HepG2 (cell line): ENCODE data around the gene DHRS12. TPM values are rescaled to one million over a fixed set of nuclear protein-coding genes. Genes with fewer than 3 reads are reported as not detected.
"Not testable (repeated sequence)": the region's sequence is repeated elsewhere in the genome, so short reads cannot be mapped to it uniquely, and the experiment has no call there.

Source experiments
- ATAC-seq: fragments of 200-7000 bp; cut with Tn5 transposase; 3 replicates; pipeline ENCODE4 v1.9.1; 2020; ENCODE audit warnings: mild to moderate bottlenecking, moderate library complexity
- BruUV-seq: library from RNA; stranded (reverse); fragments of 400-500 nt; replicated peaks from 2 replicates; lab custom pipeline; 2021; lab: Mats Ljungman, UMichigan
- CTCF ChIA-PET: fragments of 300-600 bp; formaldehyde crosslinking; extraction: SDS; loops from one replicate; lab custom pipeline; 2021; ENCODE audit warnings: low total read pairs, inconsistent platforms, low intra/inter-chr PET ratio; lab: Yijun Ruan, JAX
- POLR2A ChIA-PET: fragments of 350-600 bp; sonication (Branson Sonifier 250); formaldehyde crosslinking; loops from one replicate; lab custom pipeline; 2020; ENCODE audit warnings: antibody characterized with exemption, inconsistent platforms; lab: Yijun Ruan, JAX
- DNase-seq: peaks from one replicate; pipeline ENCODE4 v3.0.0-alpha.2; 2015; ENCODE audit warnings: low spot score
- FAIRE-seq: peaks from 3 replicates; lab custom pipeline; 2011; peaks lifted over from hg19 to GRCh38; lab: Jason Lieb, UNC
- H2AFZ ChIP-seq: one replicate; pipeline ENCODE4 v1.6.1; 2011; ENCODE audit warnings: low read length, inconsistent platforms
- H3K27ac ChIP-seq: fragments of 300-600 bp; 3 replicates; pipeline ENCODE4 v1.8.0; 2011; ENCODE audit warnings: mixed run types, mild to moderate bottlenecking, mixed read lengths, low read length, inconsistent platforms; ENCODE audit not compliant: insufficient read depth; ENCODE audit errors: extremely low read length
- H3K27me3 ChIP-seq, 2 experiments: fragments of 200-600 bp in 1 of 2; 2 replicates in 1 of 2; 3 replicates in 1 of 2; pipeline versions ENCODE4 v1.6.0 to v1.8.0; 2011; ENCODE audit warnings: low read length in 2 of 2, mild to moderate bottlenecking in 2 of 2, moderate library complexity in 2 of 2, inconsistent platforms in 1 of 2; ENCODE audit not compliant: insufficient read depth in 2 of 2, control insufficient read depth in 1 of 2
- H3K36me3 ChIP-seq, 2 experiments: fragments of 200-600 bp in 1 of 2; replicated peaks in 1 of 2; 2 replicates in 1 of 2; 3 replicates in 1 of 2; pipeline versions ENCODE4 v1.5.1 to v1.8.0; 2011; ENCODE audit warnings: low read length in 2 of 2, inconsistent platforms in 1 of 2; ENCODE audit not compliant: insufficient read depth in 2 of 2, control insufficient read depth in 1 of 2
- H3K4me1 ChIP-seq: 2 replicates; pipeline ENCODE4 v1.5.1; 2012; ENCODE audit warnings: low read length, inconsistent platforms; ENCODE audit not compliant: insufficient read depth
- H3K4me2 ChIP-seq: 2 replicates; pipeline ENCODE4 v1.6.0; 2011; ENCODE audit warnings: low read depth, low read length, inconsistent platforms
- H3K4me3 ChIP-seq, 3 experiments: fragments of 200-600 bp in 1 of 3; sonication (generic), shearing (Covaris generic) in 1 of 3; replicated peaks in 1 of 3; 2 replicates each; pipeline ENCODE4 v1.5.1; 2011 to 2016; ENCODE audit warnings: low read length in 3 of 3, inconsistent platforms in 2 of 3, low read depth in 2 of 3, mild to moderate bottlenecking in 2 of 3, control low read depth in 1 of 3, mixed read lengths in 1 of 3; ENCODE audit not compliant: insufficient read depth in 1 of 3
- H3K79me2 ChIP-seq: one replicate; pipeline ENCODE4 v1.6.1; 2011; ENCODE audit warnings: low read length, inconsistent platforms; ENCODE audit not compliant: insufficient read depth
- H3K9ac ChIP-seq: 2 replicates; pipeline ENCODE4 v1.6.0; 2011; ENCODE audit warnings: mild to moderate bottlenecking, low read depth, low read length, inconsistent platforms; ENCODE audit not compliant: insufficient read depth
- H3K9me3 ChIP-seq: 2 replicates; pipeline ENCODE4 v1.5.1; 2012; ENCODE audit warnings: mild to moderate bottlenecking, low read length
- H4K20me1 ChIP-seq: 2 replicates; pipeline ENCODE4 v1.6.0; 2011; ENCODE audit warnings: inconsistent platforms, mild to moderate bottlenecking, low read length, moderate library complexity; ENCODE audit not compliant: insufficient read depth
- ARID4A ChIP-seq: sonication (generic); formaldehyde crosslinking; IDR thresholded peaks from 2 replicates; pipeline ENCODE4 v1.5.0; 2020; ENCODE audit warnings: mild to moderate bottlenecking, missing genetic modification reagents, borderline replicate concordance
- ZBTB26 ChIP-seq: IDR thresholded peaks from 2 replicates; pipeline ENCODE4 v1.6.1; 2016; ENCODE audit warnings: missing compliant biosample characterization, missing genetic modification reagents, borderline replicate concordance
- ZNF589 ChIP-seq: sonication (generic); formaldehyde crosslinking; conservative IDR thresholded peaks from 2 replicates; pipeline ENCODE4 v1.8.0; 2022; ENCODE audit warnings: mild to moderate bottlenecking, moderate library complexity, missing genetic modification reagents
- WGBS: methylation state at CpG from one replicate; pipeline ENCODE4 v1.1.6; 2017; ENCODE audit warnings: low lambda C conversion rate; 5-methylcytosine and 5-hydroxymethylcytosine counted together
- in situ Hi-C: cut with HindIII; loops from 2 replicates; pipeline ENCODE4 v1.10.0; 2017; ENCODE audit warnings: low pct_unique_long_range_greater_than_20kb; ENCODE audit not compliant: extremely low pct_ligation_motif_present
- intact Hi-C: fragments of 100-400 bp; cut with micrococcal nuclease; formaldehyde crosslinking; loops from one replicate; pipeline ENCODE4 v1.10.0; 2022; ENCODE audit not compliant: unreplicated experiment
- polyA plus RNA-seq, 8 experiments: library from polyadenylated mRNA; depleted of rRNA in 3 of 8; stranded (reverse) in 7 of 8; unstranded in 1 of 8; fragments of >200 nt; fragmentation: Illumina TruSeq in 4 of 8; extraction: Trizol in 4 of 8; gene quantifications; 2 replicates each; pipeline versions ENCODE4 v1.2.1 to v1.2.3, GENCODE V29; 2011 to 2016; ENCODE audit warnings: low read depth in 4 of 8, missing spikeins in 1 of 8, mixed read lengths in 1 of 8; ENCODE audit not compliant: insufficient read depth in 1 of 8
- total RNA-seq, 5 experiments: library from RNA; depleted of rRNA; stranded (reverse); fragments of >200 nt; fragmentation: Illumina TruSeq; extraction: Trizol; gene quantifications; 2 replicates each; pipeline ENCODE4 v1.2.3, GENCODE V29; 2016; ENCODE audit warnings: low read depth in 1 of 5

DHRS12 gene
- total and polyA plus RNA-seq, 2 of the 13 experiments (the other 11 are each of a cell fraction or from before 2014, with no cell fraction given), result 7.2 to 8.4 TPM

DNA sequence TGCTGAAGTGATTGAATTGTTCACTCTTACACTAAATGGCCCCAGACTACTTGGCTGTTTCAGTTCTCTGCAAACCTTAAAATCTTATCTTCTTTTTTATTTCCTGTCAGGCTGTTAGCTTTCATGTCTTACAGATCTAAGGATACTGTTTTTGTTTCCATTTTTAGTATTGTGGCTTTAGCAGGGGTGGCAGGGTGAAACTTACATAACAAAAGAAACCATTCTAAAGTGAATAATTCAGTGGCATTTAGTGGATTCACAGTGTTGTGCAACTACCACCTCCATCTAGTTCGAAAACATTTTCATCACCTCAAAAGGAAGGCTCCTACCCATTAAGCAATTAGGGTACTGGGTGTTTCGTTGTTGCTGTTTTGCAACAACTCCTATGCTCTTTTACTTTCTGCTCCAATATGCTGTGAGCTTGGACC, 21.2 kb upstream of the DHRS12 start (continued):
- no peak for TF ChIP-seq ARID4A (CRISPR knock-in tag)
- TF ChIP-seq ZBTB26 (CRISPR knock-in tag), result no peak
- no peak for TF ChIP-seq ZNF589 (CRISPR knock-in tag)

DNA sequence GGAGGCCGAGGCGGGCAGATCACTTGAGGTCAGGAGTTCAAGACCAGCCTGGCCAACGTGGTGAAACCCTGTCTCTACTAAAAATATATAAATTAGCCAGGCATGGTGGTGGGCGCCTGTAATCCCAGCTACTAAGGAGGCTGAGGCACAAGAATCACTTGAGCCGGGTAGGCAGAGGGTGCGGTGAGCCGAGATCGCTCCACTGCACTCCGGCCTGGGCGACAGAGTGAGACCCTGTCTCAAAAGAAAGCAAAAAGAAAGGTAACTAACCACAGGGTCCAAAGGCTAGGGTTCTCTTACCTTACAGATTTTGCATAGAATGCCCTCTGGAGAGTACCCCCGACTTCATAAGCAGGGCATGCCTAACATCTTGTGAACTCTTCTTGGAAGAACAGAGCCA, 20.7 kb upstream of the DHRS12 start:
- H3K36me3 ChIP-seq, H3K27ac ChIP-seq, H3K27me3 ChIP-seq, DNase-seq, H3K9me3 ChIP-seq, H3K9ac ChIP-seq, in situ Hi-C loops, H2AFZ ChIP-seq, H4K20me1 ChIP-seq, FAIRE-seq, POLR2A ChIA-PET, H3K4me3 ChIP-seq, BruUV-seq, intact Hi-C loops, H3K4me2 ChIP-seq, H3K4me1 ChIP-seq, H3K79me2 ChIP-seq, CTCF ChIA-PET, ATAC-seq: not testable (repeated sequence)
- 92% methylated on average over 11 of the region's 11 CpGs for WGBS
